ENCODE data around the gene MAPK8IP3.
A peak's percentile ranks its signal among the peaks of the same experiment; 100 is the strongest.

DNA sequence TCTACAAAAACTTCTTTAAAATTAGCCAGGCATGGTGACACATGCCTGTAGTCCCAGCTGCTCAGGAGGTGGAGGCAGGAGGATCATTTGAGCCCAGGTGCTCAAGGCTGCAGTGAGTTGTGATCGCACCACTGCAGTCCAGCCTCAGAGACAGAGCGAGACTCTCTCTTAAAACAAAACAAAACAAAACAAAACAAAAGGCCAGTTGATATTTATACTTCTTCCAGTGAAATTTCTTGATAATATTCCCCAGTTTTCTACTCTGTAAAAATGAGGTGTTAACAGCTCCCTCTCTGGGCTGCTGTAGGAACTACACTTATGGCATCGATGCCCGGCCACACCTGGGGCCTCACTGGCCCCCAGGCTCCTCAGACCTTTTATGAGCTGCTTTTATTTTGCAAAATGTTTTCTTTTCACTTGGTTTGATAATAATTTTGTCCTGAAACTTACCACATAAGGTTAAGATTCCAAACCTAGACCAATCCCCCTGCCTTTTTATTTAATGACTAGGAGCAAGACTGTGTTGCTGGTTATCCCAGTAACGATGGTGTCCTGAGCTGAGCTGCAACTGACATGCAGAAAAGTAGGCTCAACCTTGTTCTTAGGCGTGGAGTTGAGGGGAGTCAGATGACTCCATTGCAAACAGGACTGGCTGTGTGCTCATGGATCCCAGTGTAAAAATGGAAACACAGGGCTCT lies 17.6 kb downstream of the MAPK8IP3 start:
- TF ChIP-seq CTCF (IDR thresholded peaks at IDR 0.05) (peak; percentile 96), EZH2 (IDR thresholded peaks at IDR 0.05; ENCODE audit: borderline replicate concordance, insufficient read depth, low read depth, low read length, poor library complexity, severe bottlenecking) (no peak)
